IPS DF 19.7 (cell line): ENCODE measurements around the gene ME3.
"Not testable (repeated sequence)": the region's sequence is repeated elsewhere in the genome, so short reads cannot be mapped to it uniquely, and the experiment has no call there.

Experiments used
- DNase-seq: peaks from one replicate; pipeline ENCODE4 v3.0.0-alpha.2; 2013; ENCODE audit warnings: low read depth, low spot score

The ME3 gene

GRCh38 chr11:86587264-86588193, 84.9 kb downstream of the ME3 start:
- DNase-seq: no peak

- DNase-seq: no peak
These were observed 86.1 kb downstream of the ME3 start for GRCh38 chr11:86586307-86586706.

GRCh38 chr11:86582898-86583297, 89.5 kb downstream of the ME3 start:
- no peak for DNase-seq

GRCh38 chr11:86580535-86580934, 91.9 kb downstream of the ME3 start:
- no peak for DNase-seq

- DNase-seq: no peak
These were observed 93.0 kb downstream of the ME3 start for GRCh38 chr11:86579406-86579731.

GRCh38 chr11:86578727-86579405, 93.5 kb downstream of the ME3 start:
- no peak for DNase-seq

- no peak for DNase-seq
These were observed 94.5 kb downstream of the ME3 start for GRCh38 chr11:86577644-86578636.

GRCh38 chr11:86576946-86577624, 95.3 kb downstream of the ME3 start:
- DNase-seq: no peak

GRCh38 chr11:86575927-86576326, 96.5 kb downstream of the ME3 start:
- DNase-seq: no peak

- DNase-seq: no peak
These were observed 97.1 kb downstream of the ME3 start for GRCh38 chr11:86575208-86575855.

- no peak for DNase-seq
These were observed 97.8 kb downstream of the ME3 start for GRCh38 chr11:86574493-86575207.

GRCh38 chr11:86571273-86571948, 101.0 kb downstream of the ME3 start:
- DNase-seq: peak; percentile 80

- no peak for DNase-seq
These were observed 102.0 kb downstream of the ME3 start for GRCh38 chr11:86570451-86570850.

- no peak for DNase-seq
These were observed 102.4 kb downstream of the ME3 start for GRCh38 chr11:86570020-86570419.

- no peak for DNase-seq
These were observed 103.3 kb downstream of the ME3 start for GRCh38 chr11:86569109-86569508.

- DNase-seq: no peak
These were observed 106.6 kb downstream of the ME3 start for GRCh38 chr11:86565801-86566312.

GRCh38 chr11:86565388-86565787, 107.0 kb downstream of the ME3 start:
- no peak for DNase-seq

- not testable (repeated sequence) for DNase-seq
These were observed 109.6 kb downstream of the ME3 start for GRCh38 chr11:86562842-86563241.

GRCh38 chr11:86559311-86559945, 113.0 kb downstream of the ME3 start:
- no peak for DNase-seq
